Measurements from ENCODE around the gene ADAM12.

The ADAM12 gene

GRCh38 chr10:125985557-125986240 lies 402.6 kb downstream of the ADAM12 start:
- Histone ChIP-seq H3F3A (ENCODE audit: insufficient read depth, low read length) (no peaks in the 10 kb centered on the region), H3K4me3 (ENCODE audit: low read length) (no peak overlapping the region), H3K9ac (ENCODE audit: low read length) (no peak overlapping the region), H3K9me3 (replicated peaks; ENCODE audit: insufficient read depth, low read length) (no peaks in the 10 kb centered on the region), H3K4me2 (ENCODE audit: low read depth, low read length) (no peak overlapping the region), H3K4me1 (ENCODE audit: low read length) (no peaks in the 10 kb centered on the region), H2AFZ (ENCODE audit: low read length) (no peak overlapping the region), H3K27ac (ENCODE audit: low read length) (no peak overlapping the region), H3K9me2 (replicated peaks; ENCODE audit: insufficient read depth, low read length) (no peaks in the 10 kb centered on the region), H4K20me1 (ENCODE audit: insufficient read depth, low read length) (no peaks in the 10 kb centered on the region), H3K27me3 (replicated peaks; ENCODE audit: insufficient read depth, low read length) (no peaks in the 10 kb centered on the region), H3K79me2 (ENCODE audit: low read length) (no peaks in the 10 kb centered on the region), H3K36me3 (replicated peaks; ENCODE audit: insufficient read depth, low read length) (no peaks in the 10 kb centered on the region)
- no peak for DNase-seq
- no peak for TF ChIP-seq EZH2phosphoT487 (IDR thresholded peaks at IDR 0.05; ENCODE audit: low read length)
- no peak for TF ChIP-seq CTCF (IDR thresholded peaks at IDR 0.05; ENCODE audit: low read length)
- TF ChIP-seq EZH2 (optimal IDR thresholded peaks at IDR 0.05; ENCODE audit: low read depth, low read length) = no peak

GRCh38 chr10:125984865-125985495 lies 403.3 kb downstream of the ADAM12 start:
- Histone ChIP-seq H3K27ac (ENCODE audit: low read length) (no peak overlapping the region), H3K9me3 (replicated peaks; ENCODE audit: insufficient read depth, low read length) (no peaks in the 10 kb centered on the region), H3K9me2 (replicated peaks; ENCODE audit: insufficient read depth, low read length) (no peaks in the 10 kb centered on the region), H3K79me2 (ENCODE audit: low read length) (no peaks in the 10 kb centered on the region), H3K4me3 (ENCODE audit: low read length) (no peak overlapping the region), H2AFZ (ENCODE audit: low read length) (no peak overlapping the region), H3K36me3 (replicated peaks; ENCODE audit: insufficient read depth, low read length) (no peaks in the 10 kb centered on the region), H3K4me2 (ENCODE audit: low read depth, low read length) (no peak overlapping the region), H4K20me1 (ENCODE audit: insufficient read depth, low read length) (no peaks in the 10 kb centered on the region), H3K4me1 (ENCODE audit: low read length) (no peaks in the 10 kb centered on the region), H3F3A (ENCODE audit: insufficient read depth, low read length) (no peaks in the 10 kb centered on the region), H3K27me3 (replicated peaks; ENCODE audit: insufficient read depth, low read length) (no peaks in the 10 kb centered on the region), H3K9ac (ENCODE audit: low read length) (no peak overlapping the region)
- TF ChIP-seq EZH2 (optimal IDR thresholded peaks at IDR 0.05; ENCODE audit: low read depth, low read length) (no peak), CTCF (IDR thresholded peaks at IDR 0.05; ENCODE audit: low read length) (no peak), EZH2phosphoT487 (IDR thresholded peaks at IDR 0.05; ENCODE audit: low read length) (no peak)
- no peak for DNase-seq

GRCh38 chr10:125984346-125984745 lies 403.9 kb downstream of the ADAM12 start:
- Histone ChIP-seq H3K36me3 (replicated peaks; ENCODE audit: insufficient read depth, low read length) (no peaks in the 10 kb centered on the region), H3K27me3 (replicated peaks; ENCODE audit: insufficient read depth, low read length) (no peaks in the 10 kb centered on the region), H3K9ac (ENCODE audit: low read length) (no peak overlapping the region), H3K27ac (ENCODE audit: low read length) (no peak overlapping the region), H3K4me1 (ENCODE audit: low read length) (no peaks in the 10 kb centered on the region), H3K4me3 (ENCODE audit: low read length) (no peak overlapping the region), H4K20me1 (ENCODE audit: insufficient read depth, low read length) (no peaks in the 10 kb centered on the region), H3K79me2 (ENCODE audit: low read length) (no peaks in the 10 kb centered on the region), H3K4me2 (ENCODE audit: low read depth, low read length) (no peak overlapping the region), H3K9me2 (replicated peaks; ENCODE audit: insufficient read depth, low read length) (no peaks in the 10 kb centered on the region), H3K9me3 (replicated peaks; ENCODE audit: insufficient read depth, low read length) (no peaks in the 10 kb centered on the region), H2AFZ (ENCODE audit: low read length) (no peak overlapping the region), H3F3A (ENCODE audit: insufficient read depth, low read length) (no peaks in the 10 kb centered on the region)
- TF ChIP-seq EZH2 (optimal IDR thresholded peaks at IDR 0.05; ENCODE audit: low read depth, low read length) (no peak), CTCF (IDR thresholded peaks at IDR 0.05; ENCODE audit: low read length) (no peak), EZH2phosphoT487 (IDR thresholded peaks at IDR 0.05; ENCODE audit: low read length) (no peak)
- no peak for DNase-seq
